SK-N-SH (cell line): ENCODE measurements around the gene UNC13B. TPM values are rescaled to one million over a fixed set of nuclear protein-coding genes. Genes with fewer than 3 reads are reported as not detected.

ENCODE experiments used
- CTCF ChIA-PET: fragments of 300-600, 350-600 bp; formaldehyde crosslinking; extraction: SDS; loops from one replicate; lab custom pipeline; 2021; lab: Yijun Ruan, JAX
- POLR2A ChIA-PET: fragments of 350-600 bp; sonication (Branson Sonifier 250); formaldehyde crosslinking; extraction: SDS; loops from one replicate; lab custom pipeline; 2020; ENCODE audit warnings: antibody characterized with exemption, inconsistent platforms; lab: Yijun Ruan, JAX
- DNase-seq: peaks from one replicate; pipeline ENCODE4 v3.0.0; 2012
- H2AFZ ChIP-seq: fragments of 200-600 bp; sonication (generic); 2 replicates; pipeline ENCODE4 v1.8.1; 2016; ENCODE audit warnings: antibody characterized with exemption, mild to moderate bottlenecking, low read depth
- H3F3A ChIP-seq: fragments of 200-600 bp; sonication (generic); replicated peaks from 2 replicates; pipeline ENCODE3; 2016; ENCODE audit warnings: antibody characterized with exemption, mild to moderate bottlenecking; ENCODE audit not compliant: insufficient read depth
- H3K27ac ChIP-seq, 2 experiments: fragments of 200-500 bp in 1 of 2; fragments of 200-600 bp in 1 of 2; sonication (Bioruptor generic) in 1 of 2; sonication (generic), shearing (Covaris generic) in 1 of 2; 2 replicates each; pipeline versions ENCODE4 v1.5.1 to v1.6.1; 2014 to 2016; ENCODE audit warnings: low read depth in 2 of 2, inconsistent platforms in 1 of 2, low read length in 1 of 2, mild to moderate bottlenecking in 1 of 2, mixed read lengths in 1 of 2
- H3K27me3 ChIP-seq: fragments of 200-600 bp; sonication (generic), shearing (Covaris generic); 2 replicates; pipeline ENCODE4 v1.6.1; 2016; ENCODE audit warnings: mixed run types; ENCODE audit not compliant: insufficient read depth
- H3K36me3 ChIP-seq, 2 experiments: fragments of 200-500 bp in 1 of 2; fragments of 200-600 bp in 1 of 2; sonication (Bioruptor generic) in 1 of 2; sonication (generic) in 1 of 2; replicated peaks in 1 of 2; 2 replicates each; pipeline versions ENCODE3 to v1.5.1; 2014 to 2016; ENCODE audit warnings: low read length in 1 of 2, mild to moderate bottlenecking in 1 of 2; ENCODE audit not compliant: insufficient read depth in 2 of 2, control insufficient read depth in 1 of 2
- H3K4me1 ChIP-seq, 2 experiments: fragments of 200-500 bp in 1 of 2; fragments of 200-600 bp in 1 of 2; sonication (Bioruptor generic) in 1 of 2; sonication (generic), shearing (Covaris generic) in 1 of 2; 2 replicates each; pipeline versions ENCODE4 v1.5.1 to v1.6.1; 2014 to 2016; ENCODE audit warnings: low read depth in 1 of 2, low read length in 1 of 2, mixed run types in 1 of 2; ENCODE audit not compliant: insufficient read depth in 2 of 2, control insufficient read depth in 1 of 2
- H3K4me2 ChIP-seq: fragments of 200-600 bp; sonication (generic), shearing (Covaris generic); 2 replicates; pipeline ENCODE4 v1.6.1; 2017; ENCODE audit warnings: mixed run types
- H3K4me3 ChIP-seq, 2 experiments: fragments of 200-500 bp in 1 of 2; fragments of 200-600 bp in 1 of 2; sonication (Bioruptor generic) in 1 of 2; sonication (generic), shearing (Covaris generic) in 1 of 2; 2 replicates each; pipeline versions ENCODE4 v1.5.1 to v1.8.1; 2014 to 2016; ENCODE audit warnings: low read depth in 2 of 2, inconsistent platforms in 1 of 2, low read length in 1 of 2, mild to moderate bottlenecking in 1 of 2, mixed read lengths in 1 of 2, moderate library complexity in 1 of 2
- H3K79me2 ChIP-seq: fragments of 200-600 bp; sonication (generic); 2 replicates; pipeline ENCODE4 v1.8.1; 2017; ENCODE audit warnings: mild to moderate bottlenecking; ENCODE audit not compliant: insufficient read depth
- H3K9ac ChIP-seq: fragments of 200-600 bp; sonication (generic); 2 replicates; pipeline ENCODE4 v1.6.1; 2017; ENCODE audit warnings: mixed run types
- H3K9me2 ChIP-seq: fragments of 200-600 bp; sonication (generic); 2 replicates; pipeline ENCODE4 v1.6.1; 2017; ENCODE audit warnings: mixed run types
- H3K9me3 ChIP-seq: fragments of 200-600 bp; sonication (generic); 2 replicates; pipeline ENCODE4 v1.6.1; 2017; ENCODE audit warnings: mixed run types, mild to moderate bottlenecking, moderate library complexity
- H4K20me1 ChIP-seq: fragments of 200-600 bp; sonication (generic); 2 replicates; pipeline ENCODE4 v1.6.1; 2017; ENCODE audit warnings: mild to moderate bottlenecking, mixed run types; ENCODE audit not compliant: insufficient read depth
- CHD2 ChIP-seq: fragments of 150-350 bp; IDR thresholded peaks from 2 replicates; pipeline ENCODE4 v1.6.1; 2018; ENCODE audit warnings: low read length; ENCODE audit not compliant: partially characterized antibody
- CTCF ChIP-seq: fragments of 200-600 bp; sonication (generic); IDR thresholded peaks from 2 replicates; pipeline ENCODE4 v1.6.1; 2017; ENCODE audit warnings: antibody characterized with exemption, mild to moderate bottlenecking, moderate library complexity
- ELF1 ChIP-seq: IDR thresholded peaks from 2 replicates; pipeline ENCODE4 v1.4.0; 2012
- FOXJ3 ChIP-seq: sonication (generic); formaldehyde crosslinking; IDR thresholded peaks from 2 replicates; pipeline ENCODE4 v1.5.1; 2020; ENCODE audit warnings: mild to moderate bottlenecking, missing genetic modification reagents
- GATA2 ChIP-seq: sonication (generic); formaldehyde crosslinking; IDR thresholded peaks from 2 replicates; pipeline ENCODE4 v1.5.0; 2020; ENCODE audit warnings: mild to moderate bottlenecking, missing genetic modification reagents
- MAX ChIP-seq: IDR thresholded peaks from 2 replicates; pipeline ENCODE4 v1.4.0; 2012; ENCODE audit warnings: low read depth
- MXI1 ChIP-seq: IDR thresholded peaks from 2 replicates; pipeline ENCODE4 v1.6.1; 2012; ENCODE audit warnings: mild to moderate bottlenecking, low read depth, low read length, improper control_type of control experiment
- PBX3 ChIP-seq: IDR thresholded peaks from 2 replicates; pipeline ENCODE4; 2012
- RAD21 ChIP-seq: IDR thresholded peaks from 2 replicates; pipeline ENCODE4 v1.6.1; 2012; ENCODE audit warnings: mild to moderate bottlenecking, low read length
- SIN3A ChIP-seq: IDR thresholded peaks from 2 replicates; pipeline ENCODE4 v1.6.1; 2012; ENCODE audit warnings: low read depth, mild to moderate bottlenecking, low read length, moderate library complexity, borderline replicate concordance
- TEAD4 ChIP-seq: IDR thresholded peaks from 2 replicates; pipeline ENCODE4 v1.4.0; 2012; ENCODE audit warnings: mild to moderate bottlenecking, borderline replicate concordance; ENCODE audit not compliant: insufficient read depth
- ZBTB33 ChIP-seq: IDR thresholded peaks from 2 replicates; pipeline ENCODE4 v1.4.0; 2012; ENCODE audit warnings: low read depth, borderline replicate concordance
- WGBS: methylation state at CpG from one replicate; pipeline ENCODE4 v1.1.6; 2017; ENCODE audit warnings: low lambda C conversion rate; 5-methylcytosine and 5-hydroxymethylcytosine counted together
- polyA plus RNA-seq, 3 experiments: library from polyadenylated mRNA; depleted of rRNA; stranded (reverse); fragments of >200 nt; gene quantifications; 2 replicates each; pipeline ENCODE4 v1.2.3, GENCODE V29; 2012

Gene UNC13B
- polyA plus RNA-seq, 1 of the 3 experiments (the other 2 are of a cell fraction): 8.1 TPM

GRCh38 chr9:35397216-35397698 is 235.4 kb downstream of the UNC13B start:
- no peaks in the 10 kb centered on the region for H3K9me3 ChIP-seq
- peaks cover 0 to 14% of the 10 kb centered on the region in 2 experiments for H3K36me3 ChIP-seq
- no peaks in the 10 kb centered on the region for H3K9me2 ChIP-seq
- no peak for TF ChIP-seq TEAD4
- TF ChIP-seq GATA2 (CRISPR knock-in tag): no peak
- ChIA-PET CTCF (interaction anchor here (0.6 to 2.1 kb wide), 4 partner anchors 14 to 346 kb away, joined by 3 to 5 read pairs (median 4); no protein-coding TSS in a partner anchor), POLR2A (no interaction called here)
- no peaks in the 10 kb centered on the region for H3K27me3 ChIP-seq
- WGBS: 82% methylated on average over 3 of the region's 3 CpGs
- H3K27ac ChIP-seq: no peak overlapping the region
- no peaks in the 10 kb centered on the region for H4K20me1 ChIP-seq
- no peak for DNase-seq
- no peaks in the 10 kb centered on the region for H3K79me2 ChIP-seq
- H3K4me2 ChIP-seq: no peak overlapping the region
- no peak overlapping the region for H2AFZ ChIP-seq
- no peaks in the 10 kb centered on the region; a peak in 1 of 4 replicates for H3K4me1 ChIP-seq
- H3F3A ChIP-seq: no peaks in the 10 kb centered on the region
- H3K9ac ChIP-seq: no peak overlapping the region
- no peak overlapping the region for H3K4me3 ChIP-seq

- H3K27ac ChIP-seq: no peak overlapping the region
- H3K4me3 ChIP-seq: no peak overlapping the region
- ChIA-PET CTCF (interaction anchor here (0.9 to 2.1 kb wide), 4 partner anchors 15 to 404 kb away, joined by 3 to 5 read pairs (median 4); no protein-coding TSS in a partner anchor), POLR2A (no interaction called here)
- TF ChIP-seq GATA2 (CRISPR knock-in tag): no peak
- no peak for TF ChIP-seq ZBTB33
- TF ChIP-seq ELF1: no peak
- no peak for TF ChIP-seq FOXJ3
- TF ChIP-seq RAD21: no peak
- no peaks in the 10 kb centered on the region for H3K9me3 ChIP-seq
- no peaks in the 10 kb centered on the region for H3F3A ChIP-seq
- H3K4me2 ChIP-seq: no peak overlapping the region
- WGBS: no CpG with 5 or more reads among the region's 1 CpG
- H3K27me3 ChIP-seq: no peaks in the 10 kb centered on the region
- H2AFZ ChIP-seq: no peak overlapping the region
- DNase-seq: no peak
- H3K36me3 ChIP-seq: peaks cover 0 to 14% of the 10 kb centered on the region in 2 experiments
- no peaks in the 10 kb centered on the region; a peak in 1 of 4 replicates for H3K4me1 ChIP-seq
- H3K79me2 ChIP-seq: no peaks in the 10 kb centered on the region
- no peaks in the 10 kb centered on the region for H4K20me1 ChIP-seq
- no peaks in the 10 kb centered on the region for H3K9me2 ChIP-seq
- H3K9ac ChIP-seq: no peak overlapping the region
Measured at GRCh38 chr9:35397923-35398322, 236.1 kb downstream of the UNC13B start.

- Histone ChIP-seq H2AFZ (no peak overlapping the region), H3K27me3 (no peaks in the 10 kb centered on the region), H3K9me2 (no peaks in the 10 kb centered on the region), H3K4me3 (no peak overlapping the region), H4K20me1 (no peaks in the 10 kb centered on the region), H3K9ac (no peak overlapping the region), H3F3A (no peaks in the 10 kb centered on the region), H3K79me2 (no peaks in the 10 kb centered on the region), H3K4me2 (no peak overlapping the region), H3K9me3 (no peaks in the 10 kb centered on the region), H3K27ac (no peak overlapping the region), H3K4me1 (no peaks in the 10 kb centered on the region; a peak in 1 of 4 replicates), H3K36me3 (peaks cover 0 to 14% of the 10 kb centered on the region in 2 experiments)
- WGBS: 93% methylated on average over 16 of the region's 16 CpGs
- ChIA-PET POLR2A (no interaction called here), CTCF (interaction anchor here (0.9 to 1.3 kb wide), 2 partner anchors 17 to 405 kb away, joined by 3 read pairs; no protein-coding TSS in a partner anchor)
- TF ChIP-seq MXI1 (no peak), MAX (no peak), SIN3A (no peak), ELF1 (no peak), PBX3 (no peak), CTCF (no peak), CHD2 (no peak)
- no peak for DNase-seq
Measured at GRCh38 chr9:35398651-35399335, 237.0 kb downstream of the UNC13B start.
